GM12892 (cell line): ENCODE results near the gene RNF212B.

ENCODE experiments used
- DNase-seq: peaks from one replicate; pipeline ENCODE4 v3.0.0; 2011; ENCODE audit not compliant: insufficient read length
- FAIRE-seq: peaks from 2 replicates; lab custom pipeline; 2011; peaks lifted over from hg19 to GRCh38; lab: Jason Lieb, UNC
- POLR2A ChIP-seq: IDR thresholded peaks from 2 replicates; pipeline ENCODE4 v1.6.1; 2011; ENCODE audit warnings: low read depth, low read length, control low read depth
- POLR2AphosphoS5 ChIP-seq: IDR thresholded peaks from 2 replicates; pipeline ENCODE4 v1.6.1; 2011; ENCODE audit warnings: low read depth, low read length, control low read depth
- TAF1 ChIP-seq: IDR thresholded peaks from 2 replicates; pipeline ENCODE4 v1.6.1; 2011; ENCODE audit warnings: low read depth, mild to moderate bottlenecking, control low read depth, low read length, borderline replicate concordance

Gene RNF212B

GRCh38 chr14:23286020-23286901, 48.5 kb downstream of the RNF212B start, which contains the start of gene HOMEZ:
Gene HOMEZ, minus strand, starts transcription at chr14:23286132. Its CDS starts 180 bp downstream, at chr14:23285952.
- FAIRE-seq (peak; percentile 99), DNase-seq (peak; percentile 94)
- TF ChIP-seq POLR2A (peak; percentile 61), TAF1 (peak; percentile 28; the same call in 1 of the 2 replicates), POLR2AphosphoS5 (0 out of 2 replicates have a peak, but pooled peaks have one; percentile 10)

GRCh38 chr14:23286902-23287479, 49.3 kb downstream of the RNF212B start:
- FAIRE-seq (no peak), DNase-seq (no peak)
- no peak for TF ChIP-seq POLR2AphosphoS5
- no peak for TF ChIP-seq TAF1
- no peak for TF ChIP-seq POLR2A

- DNase-seq (no peak), FAIRE-seq (peak; percentile 30)
- TF ChIP-seq POLR2AphosphoS5 (no peak), POLR2A (no peak), TAF1 (no peak)
These were observed 57.2 kb downstream of the RNF212B start for GRCh38 chr14:23294734-23295561.

GRCh38 chr14:23296012-23296777, 58.5 kb downstream of the RNF212B start:
- DNase-seq = no peak
- no peak for TF ChIP-seq TAF1
- TF ChIP-seq POLR2A = no peak
- TF ChIP-seq POLR2AphosphoS5 = no peak
- no peak for FAIRE-seq

GRCh38 chr14:23297096-23297495, 59.4 kb downstream of the RNF212B start:
- no peak for TF ChIP-seq TAF1
- DNase-seq (no peak), FAIRE-seq (no peak)

- FAIRE-seq (no peak), DNase-seq (no peak)
- TF ChIP-seq POLR2AphosphoS5 (no peak), POLR2A (no peak), TAF1 (no peak)
These were observed 60.0 kb downstream of the RNF212B start for GRCh38 chr14:23297611-23298277.

GRCh38 chr14:23299211-23299957, 61.6 kb downstream of the RNF212B start:
- DNase-seq (no peak), FAIRE-seq (no peak)
- TF ChIP-seq POLR2A = no peak
- no peak for TF ChIP-seq TAF1
- TF ChIP-seq POLR2AphosphoS5 = no peak

- no peak for FAIRE-seq
These were observed 62.4 kb downstream of the RNF212B start for GRCh38 chr14:23299986-23300686.

GRCh38 chr14:23300687-23301223, 63.0 kb downstream of the RNF212B start:
- TF ChIP-seq POLR2AphosphoS5 (0 out of 2 replicates have a peak, but pooled peaks have one; percentile 42), TAF1 (no peak)
- DNase-seq (no peak), FAIRE-seq (no peak)

More at GRCh38 chr14:23299986-23300686, 62.4 kb downstream of the RNF212B start:
- DNase-seq = no peak
- no peak for TF ChIP-seq POLR2AphosphoS5
- TF ChIP-seq POLR2A = no peak
- no peak for TF ChIP-seq TAF1
